Neural progenitor cell (in vitro differentiated cells): ENCODE results near the gene ARL16.

Source experiments
- CTCF ChIP-seq: fragments of 200-600 bp; sonication (generic); IDR thresholded peaks from 2 replicates; pipeline ENCODE4 v1.5.1; 2017; ENCODE audit warnings: antibody characterized with exemption, mild to moderate bottlenecking
- EZH2phosphoT487 ChIP-seq: fragments of 200-600 bp; sonication (generic); IDR thresholded peaks from 2 replicates; pipeline ENCODE4 v1.6.1; 2017; ENCODE audit warnings: antibody characterized with exemption

GRCh38 chr17:81727324-81728031 is 43.9 kb upstream of the ARL16 start:
- no peak for TF ChIP-seq CTCF
- no peak for TF ChIP-seq EZH2phosphoT487
